Ishikawa (cell line): Measurements from ENCODE around the gene SAMD14.

Source experiments
- CEBPB ChIP-seq: IDR thresholded peaks from 2 replicates; pipeline ENCODE4 v1.6.1; 2012
- CREB1 ChIP-seq: IDR thresholded peaks from 2 replicates; pipeline ENCODE4 v1.6.1; 2012; ENCODE audit warnings: low read depth
- EGR1 ChIP-seq: IDR thresholded peaks from 2 replicates; pipeline ENCODE4 v1.6.1; 2012
- EP300 ChIP-seq: IDR thresholded peaks from 2 replicates; pipeline ENCODE4 v1.6.1; 2012; ENCODE audit warnings: borderline replicate concordance
- FOXM1 ChIP-seq: IDR thresholded peaks from 2 replicates; pipeline ENCODE4 v1.6.1; 2012; ENCODE audit warnings: low read depth, borderline replicate concordance
- MAX ChIP-seq: IDR thresholded peaks from 2 replicates; pipeline ENCODE4 v1.6.1; 2012
- NFIC ChIP-seq: IDR thresholded peaks from 2 replicates; pipeline ENCODE4 v1.6.1; 2012
- RAD21 ChIP-seq: IDR thresholded peaks from 2 replicates; pipeline ENCODE4 v1.6.1; 2012; ENCODE audit warnings: low read depth
- REST ChIP-seq: IDR thresholded peaks from 2 replicates; pipeline ENCODE4 v1.6.1; 2012; ENCODE audit warnings: low read depth, mild to moderate bottlenecking
- TAF1 ChIP-seq: IDR thresholded peaks from 2 replicates; pipeline ENCODE4 v1.6.1; 2012; ENCODE audit warnings: low read depth, mild to moderate bottlenecking
- TCF12 ChIP-seq: IDR thresholded peaks from 2 replicates; pipeline ENCODE4 v1.6.1; 2012; ENCODE audit warnings: low read depth
- TEAD4 ChIP-seq: IDR thresholded peaks from 2 replicates; pipeline ENCODE4 v1.6.1; 2012
- YY1 ChIP-seq: IDR thresholded peaks from 2 replicates; pipeline ENCODE4 v1.6.1; 2012; ENCODE audit warnings: low read depth
- ZBTB7A ChIP-seq: IDR thresholded peaks from 2 replicates; pipeline ENCODE4 v1.6.1; 2012; ENCODE audit warnings: low read depth
- TF ChIP-seq, protein P1 (sequence below): IDR thresholded peaks from 2 replicates; pipeline ENCODE4 v1.6.1; 2012

SAMD14 gene

DNA sequence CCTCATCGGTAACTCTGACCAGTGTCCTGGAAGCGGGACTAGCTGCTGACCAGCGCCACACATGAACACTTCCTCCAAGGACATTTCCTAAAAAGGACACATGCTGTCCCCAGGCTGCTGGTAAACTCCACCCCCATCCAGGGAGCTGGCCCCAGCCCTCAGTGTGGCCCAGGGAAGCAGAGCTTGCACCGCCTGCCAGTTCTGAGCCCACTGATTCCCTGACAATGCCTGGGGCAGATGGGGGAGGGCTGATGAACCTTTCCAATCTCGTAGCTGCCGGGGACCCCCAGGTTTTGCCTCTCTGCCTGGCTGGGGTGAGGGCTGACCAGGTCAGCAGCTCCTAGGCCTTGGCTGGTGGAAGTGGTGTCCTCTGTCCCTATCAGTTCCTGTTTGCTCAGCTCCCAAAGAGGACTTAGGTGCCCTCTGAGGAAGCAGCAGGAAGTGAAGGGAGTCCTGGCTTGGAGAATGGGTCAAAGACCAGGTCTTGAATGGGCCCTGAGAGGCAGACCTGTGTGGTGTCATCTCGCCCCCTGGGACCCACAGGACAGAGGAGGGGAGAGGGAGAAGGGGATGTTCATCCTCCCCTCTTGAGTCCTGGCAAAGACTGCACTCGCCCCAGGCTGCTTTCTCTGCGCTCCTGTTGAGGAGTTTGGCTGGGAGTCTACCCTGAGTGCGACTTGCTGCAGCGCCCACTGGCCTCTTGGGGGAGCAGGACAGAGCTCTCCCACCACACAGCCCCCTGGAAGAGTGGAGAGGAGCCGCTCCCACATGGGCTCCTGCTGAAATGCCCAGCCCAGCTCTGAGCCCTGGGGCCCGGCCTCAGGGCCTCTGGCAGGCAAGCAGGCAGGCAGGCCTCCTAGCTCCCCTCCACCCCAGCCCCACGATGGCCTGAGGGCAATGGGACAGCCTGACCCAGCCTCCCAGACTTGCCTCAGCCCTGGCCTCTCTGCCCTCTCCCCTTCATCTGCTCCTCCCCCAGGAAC is 18.0 kb downstream of the SAMD14 start:
- TF ChIP-seq FOXM1 (no peak), TEAD4 (no peak), CEBPB (no peak), EGR1 (no peak), TAF1 (no peak), ZBTB7A (no peak), REST (no peak), TCF12 (no peak), EP300 (no peak), CREB1 (no peak)
- TF ChIP-seq, protein P1, sequence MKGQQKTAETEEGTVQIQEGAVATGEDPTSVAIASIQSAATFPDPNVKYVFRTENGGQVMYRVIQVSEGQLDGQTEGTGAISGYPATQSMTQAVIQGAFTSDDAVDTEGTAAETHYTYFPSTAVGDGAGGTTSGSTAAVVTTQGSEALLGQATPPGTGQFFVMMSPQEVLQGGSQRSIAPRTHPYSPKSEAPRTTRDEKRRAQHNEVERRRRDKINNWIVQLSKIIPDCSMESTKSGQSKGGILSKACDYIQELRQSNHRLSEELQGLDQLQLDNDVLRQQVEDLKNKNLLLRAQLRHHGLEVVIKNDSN, result no peak

DNA sequence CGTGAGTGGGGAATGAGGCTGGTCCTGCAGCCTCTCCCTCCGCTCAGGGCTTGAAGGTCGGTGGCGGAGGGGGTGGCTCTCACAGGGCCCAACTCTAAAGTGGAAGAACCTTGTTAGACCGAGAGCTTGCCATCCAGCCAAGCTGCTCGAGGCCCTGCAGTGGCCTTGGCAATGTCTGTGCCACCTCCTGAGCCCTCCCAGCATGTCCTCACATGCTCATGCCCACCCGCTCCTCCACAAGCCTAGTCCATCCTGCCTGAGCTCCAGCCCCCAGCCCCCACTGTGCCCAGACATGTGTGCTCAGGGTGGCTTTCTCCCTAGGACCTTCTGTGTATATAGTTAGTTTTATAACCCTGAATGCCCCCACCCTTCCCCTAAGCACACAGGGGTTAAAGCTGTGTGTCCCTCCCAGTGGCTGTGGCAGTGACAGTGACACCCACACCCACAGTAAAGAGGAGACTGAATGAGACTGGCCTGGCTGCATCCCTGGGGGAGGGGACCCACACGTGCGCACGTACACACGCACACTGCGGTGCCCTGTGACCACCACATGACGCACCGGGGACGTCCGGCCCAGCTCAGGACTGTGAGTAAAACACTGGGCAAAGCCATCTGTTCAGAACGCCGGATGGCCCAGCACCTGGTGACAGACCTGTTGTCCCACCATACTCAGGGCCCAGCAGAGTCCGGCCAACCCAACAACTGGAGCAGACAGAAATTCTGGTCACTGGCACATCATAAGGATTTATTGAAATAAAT is 19.2 kb downstream of the SAMD14 start:
- TF ChIP-seq REST (no peak), EP300 (no peak), MAX (no peak), TAF1 (no peak), RAD21 (no peak), NFIC (no peak), CREB1 (no peak), YY1 (no peak), ZBTB7A (no peak), TCF12 (no peak), TEAD4 (no peak), FOXM1 (no peak), EGR1 (no peak), CEBPB (no peak)
- TF ChIP-seq, protein P1, result no peak

DNA sequence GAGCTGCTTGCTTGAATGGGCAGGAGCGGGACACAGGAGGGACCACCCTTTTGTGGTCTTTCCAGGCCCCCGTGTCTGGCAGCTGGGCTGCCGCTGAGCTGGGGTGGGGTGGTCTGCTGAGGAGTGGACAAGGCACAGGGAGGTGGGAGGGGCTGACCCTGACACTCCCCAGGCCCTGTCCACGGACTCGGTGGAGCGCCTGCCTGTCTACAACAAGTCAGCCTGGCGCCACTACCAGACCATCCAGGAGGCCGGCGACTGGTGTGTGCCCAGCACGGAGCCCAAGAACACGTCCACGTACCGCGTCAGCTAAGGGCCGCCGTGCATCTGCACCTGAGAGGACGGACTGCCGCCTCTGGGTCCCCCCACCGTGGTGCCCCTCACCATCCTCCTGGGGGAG is 20.2 kb downstream of the SAMD14 start:
- no peak for TF ChIP-seq TCF12
- no peak for TF ChIP-seq ZBTB7A
- no peak for TF ChIP-seq FOXM1
- TF ChIP-seq EP300, result no peak
- no peak for TF ChIP-seq TAF1
- TF ChIP-seq RAD21, result no peak
- TF ChIP-seq CEBPB, result no peak
- no peak for TF ChIP-seq REST
- TF ChIP-seq CREB1, result no peak
- no peak for TF ChIP-seq YY1

DNA sequence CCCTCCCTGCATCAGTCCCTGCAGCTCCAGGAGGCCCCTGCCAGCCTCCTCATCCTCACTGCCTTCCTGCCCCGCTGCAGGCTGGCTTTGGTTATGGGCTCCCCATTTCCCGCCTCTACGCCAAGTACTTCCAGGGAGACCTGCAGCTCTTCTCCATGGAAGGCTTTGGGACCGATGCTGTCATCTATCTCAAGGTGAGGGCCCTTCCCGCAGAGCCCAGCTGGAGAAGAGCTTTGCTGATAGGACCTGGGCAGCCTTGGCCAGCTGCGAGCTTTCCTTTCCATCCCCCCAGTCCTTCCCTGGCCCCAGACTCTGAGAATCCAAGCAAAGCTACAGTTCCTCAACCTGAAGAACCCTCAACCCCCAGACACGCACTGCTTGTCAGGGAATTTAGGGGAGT is 20.8 kb downstream of the SAMD14 start:
- TF ChIP-seq REST (no peak), EP300 (no peak), CEBPB (no peak), TAF1 (no peak), TEAD4 (no peak), ZBTB7A (no peak), TCF12 (no peak), NFIC (no peak), FOXM1 (no peak)
- TF ChIP-seq, protein P1, result no peak
